Right lobe of liver (tissue), 6 donors: ENCODE data around the gene MAML3. TPM values are rescaled to one million over a fixed set of nuclear protein-coding genes. Genes with fewer than 3 reads are reported as not detected.

Experiments
- ATAC-seq, 4 donors: fragments of 200-7000 bp; cut with Tn5 transposase; one replicate each; pipeline ENCODE4 v1.9.1; 2020; ENCODE audit warnings: mild to moderate bottlenecking in 4 of 4, moderate library complexity in 4 of 4
- DNase-seq, 3 donors: peaks; one replicate each; pipeline ENCODE4 v3.0.0-alpha.2; 2020
- H3K27ac ChIP-seq, 3 donors: fragments of 200-600 bp; one replicate each; pipeline ENCODE4 v1.8.0; 2022
- H3K27me3 ChIP-seq, 2 donors: fragments of 200-600 bp; one replicate each; pipeline ENCODE4 v1.8.0; 2022
- H3K36me3 ChIP-seq, 4 donors: fragments of 200-600 bp; sonication (generic) in 1 of 4; one replicate each; pipeline versions ENCODE4 v1.5.1 to v1.8.0; 2017 to 2022; ENCODE audit warnings: control low read depth in 1 of 4
- H3K4me1 ChIP-seq, 4 donors: fragments of 200-600 bp; sonication (generic) in 1 of 4; one replicate each; pipeline versions ENCODE4 v1.5.1 to v1.8.0; 2017 to 2022; ENCODE audit warnings: control low read depth in 1 of 4
- H3K4me3 ChIP-seq, 3 donors: fragments of 200-600 bp; one replicate each; pipeline ENCODE4 v1.8.0; 2022
- H3K9me3 ChIP-seq, 4 donors: fragments of 200-600 bp; sonication (generic) in 1 of 4; one replicate each; pipeline versions ENCODE4 v1.5.1 to v1.8.0; 2017 to 2022; ENCODE audit warnings: control low read depth in 1 of 4
- CTCF ChIP-seq, 4 donors: fragments of 200-600 bp in 3 of 4; fragments of 450-650 bp in 1 of 4; IDR thresholded peaks; one replicate each; pipeline versions ENCODE4 v1.5.1 to v1.8.0; 2016 to 2022; ENCODE audit warnings: antibody characterized with exemption in 4 of 4, mild to moderate bottlenecking in 2 of 4
- POLR2A ChIP-seq: fragments of 450-650 bp; IDR thresholded peaks from one replicate; pipeline ENCODE4 v1.6.1; 2017; ENCODE audit warnings: antibody characterized with exemption, mild to moderate bottlenecking
- WGBS: methylation state at CpG from one replicate; pipeline ENCODE4 v1.1.6; 2018; ENCODE audit warnings: low coverage, low lambda C conversion rate; ENCODE audit not compliant: insufficient coverage; ENCODE audit errors: missing lambda C conversion rate; 5-methylcytosine and 5-hydroxymethylcytosine counted together
- intact Hi-C, 2 donors: fragments of 100-400 bp; cut with DNase I; formaldehyde crosslinking; loops; one replicate each; pipeline versions ENCODE4 v1.11.2 to v1.14.1; 2022
- total RNA-seq, 6 experiments: library from RNA; depleted of rRNA in 2 of 6; stranded (reverse); fragments of >200 nt in 2 of 6; fragmentation: NEBNext Ultra II Directional in 3 of 6; extraction: Animal tissue kit (Norgen Biotek cat#: 25700) in 3 of 6; gene quantifications; one replicate each; pipeline versions ENCODE4 v1.1.0 to v1.2.4, GENCODE V29; 2016 to 2023
- donor health status: DM: no; HTN: yes; CAD: no.
- donor health status: DM: no; HTN: no; CAD: no.
- donor health status: DM: no; HTN: no; CAD: no.
- donor health status: DM: no; HTN: yes; CAD: no.
- donor health status: DM: no; HTN: yes; CAD: no.

MAML3 gene
- total RNA-seq, 6 experiments from 2014 or later: 2.6 to 7.8 (median 5.0) TPM

- Histone ChIP-seq H3K36me3 (no peaks in the 10 kb centered on the region), H3K27ac (no peak overlapping the region), H3K9me3 (no peaks in the 10 kb centered on the region), H3K4me1 (no peaks in the 10 kb centered on the region), H3K27me3 (no peaks in the 10 kb centered on the region), H3K4me3 (no peak overlapping the region)
- DNase-seq (no peak), ATAC-seq (no peak)
- WGBS: 77% methylated on average over 3 of the region's 3 CpGs
- intact Hi-C loops: no loop called here
- TF ChIP-seq POLR2A (no peak), CTCF (IDR thresholded peaks at IDR 0.05) (no peak)
Measured at GRCh38 chr4:140185412-140186081, 31.6 kb upstream of the MAML3 start.

- intact Hi-C loops: no loop called here
- TF ChIP-seq CTCF (IDR thresholded peaks at IDR 0.05) (no peak), POLR2A (no peak)
- Histone ChIP-seq H3K4me3 (no peak overlapping the region), H3K9me3 (no peaks in the 10 kb centered on the region), H3K36me3 (no peaks in the 10 kb centered on the region), H3K27ac (no peak overlapping the region), H3K27me3 (no peaks in the 10 kb centered on the region), H3K4me1 (no peaks in the 10 kb centered on the region)
- DNase-seq (no peak), ATAC-seq (no peak)
- 88% methylated on average over 2 of the region's 2 CpGs for WGBS
Measured at GRCh38 chr4:140183270-140183669, 29.3 kb upstream of the MAML3 start.

GRCh38 chr4:140180577-140180976, 26.6 kb upstream of the MAML3 start:
- intact Hi-C loops: no loop called here
- H3K36me3 ChIP-seq: no peaks in the 10 kb centered on the region
- no peak for TF ChIP-seq CTCF (IDR thresholded peaks at IDR 0.05)
- TF ChIP-seq POLR2A: no peak
- no peak overlapping the region for H3K4me3 ChIP-seq
- H3K9me3 ChIP-seq: no peaks in the 10 kb centered on the region
- no peaks in the 10 kb centered on the region for H3K4me1 ChIP-seq
- no peak overlapping the region for H3K27ac ChIP-seq
- 84% methylated on average over 3 of the region's 3 CpGs for WGBS
- no peaks in the 10 kb centered on the region for H3K27me3 ChIP-seq
- ATAC-seq (no peak), DNase-seq (no peak)

- no peaks in the 10 kb centered on the region for H3K9me3 ChIP-seq
- WGBS: 73% methylated on average over 3 of the region's 3 CpGs
- no peak overlapping the region for H3K27ac ChIP-seq
- H3K4me3 ChIP-seq: no peak overlapping the region
- intact Hi-C loops: no loop called here
- no peak for DNase-seq
- no peaks in the 10 kb centered on the region for H3K4me1 ChIP-seq
- no peaks in the 10 kb centered on the region for H3K27me3 ChIP-seq
- no peaks in the 10 kb centered on the region for H3K36me3 ChIP-seq
- no peak for ATAC-seq
- TF ChIP-seq CTCF (IDR thresholded peaks at IDR 0.05) (no peak), POLR2A (no peak)
Measured at GRCh38 chr4:140176735-140177134, 22.8 kb upstream of the MAML3 start.
